ENCODE measurements around the gene PANX2. TPM values are rescaled to one million over a fixed set of nuclear protein-coding genes. Genes with fewer than 3 reads are reported as not detected.

PANX2 gene
- polyA plus RNA-seq, 1 experiment: 1.4 TPM

DNA sequence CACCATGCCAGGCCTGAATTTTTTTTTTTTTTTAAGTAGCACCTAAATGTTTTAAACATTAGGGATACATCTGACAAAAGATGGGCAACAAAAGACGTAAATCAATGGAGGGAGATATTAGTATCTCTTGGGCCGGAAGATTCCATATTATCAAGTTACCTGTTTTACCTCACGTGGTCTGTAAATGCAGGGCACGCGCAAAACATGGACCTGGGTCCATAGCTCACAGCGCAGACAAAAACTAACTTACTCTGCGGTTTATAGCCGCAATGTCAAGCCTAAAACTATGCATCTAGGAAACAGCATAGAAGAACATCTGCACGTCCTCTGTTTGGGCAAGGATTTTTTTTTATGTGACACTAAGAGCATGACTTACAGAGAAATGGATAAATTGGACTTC lies 31.5 kb upstream of the PANX2 start:
- H3K27me3 ChIP-seq (ENCODE audit: control insufficient read depth, insufficient read depth, low read length): no peaks in the 10 kb centered on the region
- peaks cover 7% of the 10 kb centered on the region for H3K36me3 ChIP-seq (ENCODE audit: control insufficient read depth, insufficient read depth, low read length)
- POLR2A ChIA-PET: no interaction called here
- TF ChIP-seq, protein P1, sequence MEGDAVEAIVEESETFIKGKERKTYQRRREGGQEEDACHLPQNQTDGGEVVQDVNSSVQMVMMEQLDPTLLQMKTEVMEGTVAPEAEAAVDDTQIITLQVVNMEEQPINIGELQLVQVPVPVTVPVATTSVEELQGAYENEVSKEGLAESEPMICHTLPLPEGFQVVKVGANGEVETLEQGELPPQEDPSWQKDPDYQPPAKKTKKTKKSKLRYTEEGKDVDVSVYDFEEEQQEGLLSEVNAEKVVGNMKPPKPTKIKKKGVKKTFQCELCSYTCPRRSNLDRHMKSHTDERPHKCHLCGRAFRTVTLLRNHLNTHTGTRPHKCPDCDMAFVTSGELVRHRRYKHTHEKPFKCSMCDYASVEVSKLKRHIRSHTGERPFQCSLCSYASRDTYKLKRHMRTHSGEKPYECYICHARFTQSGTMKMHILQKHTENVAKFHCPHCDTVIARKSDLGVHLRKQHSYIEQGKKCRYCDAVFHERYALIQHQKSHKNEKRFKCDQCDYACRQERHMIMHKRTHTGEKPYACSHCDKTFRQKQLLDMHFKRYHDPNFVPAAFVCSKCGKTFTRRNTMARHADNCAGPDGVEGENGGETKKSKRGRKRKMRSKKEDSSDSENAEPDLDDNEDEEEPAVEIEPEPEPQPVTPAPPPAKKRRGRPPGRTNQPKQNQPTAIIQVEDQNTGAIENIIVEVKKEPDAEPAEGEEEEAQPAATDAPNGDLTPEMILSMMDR (IDR thresholded peaks at IDR 0.05; ENCODE audit: insufficient read depth, low read depth, low read length): no peak
- no peak overlapping the region for H3K4me3 ChIP-seq (ENCODE audit: low read depth, low read length)
- no peak for DNase-seq (ENCODE audit: low read depth)
- CTCF ChIA-PET: no interaction called here

DNA sequence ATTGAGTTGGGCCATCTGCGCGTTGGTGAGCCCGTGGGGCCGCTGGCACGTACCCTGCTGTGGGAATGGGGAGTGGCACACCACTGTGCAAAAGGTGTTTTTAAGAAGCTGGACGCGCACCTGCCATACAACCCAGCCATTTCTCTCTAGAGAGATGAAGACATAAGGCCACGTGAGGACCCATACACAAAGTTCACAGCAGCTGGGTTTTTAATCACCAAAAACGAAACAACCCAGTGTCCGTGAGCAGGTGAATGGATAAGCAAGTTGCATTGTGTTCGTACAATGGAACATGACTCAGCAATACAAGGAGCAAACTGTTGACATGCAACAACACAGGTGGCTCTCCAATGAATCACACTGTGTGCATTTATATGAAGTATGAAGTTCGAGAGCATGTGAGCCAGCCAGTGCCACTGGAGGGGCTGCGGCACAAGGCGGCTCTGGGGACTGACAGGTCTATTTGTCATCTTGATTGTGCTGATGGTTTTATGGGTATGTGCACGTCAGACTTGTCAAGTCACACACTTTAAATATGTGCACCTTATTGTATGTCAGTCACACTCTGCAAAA lies 30.6 kb upstream of the PANX2 start:
- H3K27me3 ChIP-seq (ENCODE audit: control insufficient read depth, insufficient read depth, low read length): no peaks in the 10 kb centered on the region
- H3K4me3 ChIP-seq (ENCODE audit: low read depth, low read length): no peak overlapping the region
- 0 out of 2 replicates have a peak, but pooled peaks cover 5% of the 10 kb centered on the region for H3K36me3 ChIP-seq (ENCODE audit: control insufficient read depth, insufficient read depth, low read length)
- DNase-seq (ENCODE audit: low read depth): no peak
- CTCF ChIA-PET: interaction anchor here (1.4 kb wide), 1 partner anchor 12 kb away, joined by 3 read pairs; no protein-coding TSS in a partner anchor
- TF ChIP-seq, protein P1 (IDR thresholded peaks at IDR 0.05; ENCODE audit: insufficient read depth, low read depth, low read length): no peak
- POLR2A ChIA-PET: no interaction called here

DNA sequence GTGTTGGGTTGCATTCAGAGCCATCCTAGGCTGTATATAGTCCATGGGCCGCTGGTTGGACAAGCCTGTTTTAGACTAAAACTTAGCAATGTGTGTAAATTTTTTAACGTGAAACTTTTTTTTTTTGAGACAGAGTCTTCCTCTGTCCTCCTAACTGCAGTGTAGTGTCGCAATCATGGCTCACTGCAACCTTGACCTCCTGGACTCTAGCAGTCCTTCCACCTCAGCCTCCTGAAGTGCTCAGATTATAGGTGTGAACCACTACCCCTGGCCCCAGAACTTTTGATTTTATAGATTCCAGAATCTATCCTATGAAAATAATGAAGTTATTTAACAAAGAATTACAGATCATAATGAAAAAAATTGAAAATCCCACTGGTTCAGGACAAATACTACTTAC lies 29.9 kb upstream of the PANX2 start:
- ChIA-PET CTCF (interaction anchor here (1.4 kb wide), 1 partner anchor 13 kb away, joined by 3 read pairs; no protein-coding TSS in a partner anchor), POLR2A (no interaction called here)
- DNase-seq (ENCODE audit: low read depth): no peak
- TF ChIP-seq, protein P1 (IDR thresholded peaks at IDR 0.05; ENCODE audit: insufficient read depth, low read depth, low read length): no peak
- 0 out of 2 replicates have a peak, but pooled peaks cover 5% of the 10 kb centered on the region for H3K36me3 ChIP-seq (ENCODE audit: control insufficient read depth, insufficient read depth, low read length)
- no peak overlapping the region for H3K4me3 ChIP-seq (ENCODE audit: low read depth, low read length)
- H3K27me3 ChIP-seq (ENCODE audit: control insufficient read depth, insufficient read depth, low read length): no peaks in the 10 kb centered on the region

DNA sequence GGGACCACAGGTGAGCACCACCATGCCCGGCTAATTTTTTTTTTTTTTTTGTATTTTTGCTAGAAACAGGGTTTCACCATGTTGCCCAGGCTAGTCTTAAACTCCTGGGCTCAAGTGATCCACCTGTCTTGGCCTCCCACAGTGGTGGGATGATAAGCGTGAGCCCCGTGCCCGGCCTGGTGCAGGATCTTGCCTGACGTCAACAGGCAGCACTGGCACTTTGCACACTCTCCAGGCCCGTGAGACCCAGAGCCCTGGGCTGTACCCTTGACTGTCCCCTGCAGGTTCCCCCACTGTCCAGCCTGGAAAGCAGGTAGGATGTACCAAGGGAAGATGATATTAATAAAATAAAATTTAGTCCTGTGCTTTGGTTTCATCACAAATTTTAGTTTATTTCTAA lies 29.1 kb upstream of the PANX2 start:
- DNase-seq (ENCODE audit: low read depth): no peak
- no peaks in the 10 kb centered on the region for H3K27me3 ChIP-seq (ENCODE audit: control insufficient read depth, insufficient read depth, low read length)
- H3K4me3 ChIP-seq (ENCODE audit: low read depth, low read length): no peak overlapping the region
- TF ChIP-seq, protein P1 (IDR thresholded peaks at IDR 0.05; ENCODE audit: insufficient read depth, low read depth, low read length): no peak
- ChIA-PET CTCF (interaction anchor here (0.6 to 1.4 kb wide), 3 partner anchors 15 to 127 kb away, joined by 3 to 4 read pairs (median 3); no protein-coding TSS in a partner anchor), POLR2A (no interaction called here)
- peaks cover 2% of the 10 kb centered on the region; the same call in 1 of the 2 replicates for H3K36me3 ChIP-seq (ENCODE audit: control insufficient read depth, insufficient read depth, low read length)

DNA sequence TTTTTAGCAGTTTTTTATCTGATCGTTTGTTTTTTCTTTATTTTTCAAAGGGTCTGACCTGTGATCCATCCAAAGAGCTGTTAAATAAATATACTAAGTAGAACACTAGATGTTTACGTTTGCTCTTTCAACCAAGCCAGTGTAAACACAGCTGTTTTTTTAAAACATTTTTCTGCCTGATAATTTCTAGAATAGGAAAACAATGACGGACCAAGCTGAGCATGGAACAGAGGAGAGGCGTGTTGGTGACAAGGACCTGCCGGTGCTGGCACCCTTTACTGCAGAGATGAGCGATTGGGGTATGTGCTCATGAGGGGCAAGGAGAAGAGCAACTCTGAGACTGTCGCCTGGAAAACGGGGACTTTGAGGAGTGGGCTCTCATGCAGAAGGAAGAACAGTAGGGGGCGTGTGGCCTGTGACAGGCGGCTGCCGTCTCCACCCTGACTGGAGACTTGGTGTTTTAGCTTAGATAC lies 28.6 kb upstream of the PANX2 start:
- TF ChIP-seq, protein P1 (IDR thresholded peaks at IDR 0.05; ENCODE audit: insufficient read depth, low read depth, low read length): no peak
- H3K27me3 ChIP-seq (ENCODE audit: control insufficient read depth, insufficient read depth, low read length): no peaks in the 10 kb centered on the region
- no peak overlapping the region for H3K4me3 ChIP-seq (ENCODE audit: low read depth, low read length)
- CTCF ChIA-PET: interaction anchor here (0.6 to 1.4 kb wide), 4 partner anchors 15 to 127 kb away, joined by 3 to 4 read pairs (median 3); no protein-coding TSS in a partner anchor
- POLR2A ChIA-PET: no interaction called here
- no peaks in the 10 kb centered on the region; the same call in 1 of the 2 replicates for H3K36me3 ChIP-seq (ENCODE audit: control insufficient read depth, insufficient read depth, low read length)
- DNase-seq (ENCODE audit: low read depth): no peak
